Stimulated activated CD4-positive, alpha-beta T cell treated with anti-CD3 and anti-CD28 coated beads, Interleukin-12 subunit alpha, Interleukin-12 subunit beta, amount 100 ng/mL, for 4 hours (primary cell): ENCODE data around the gene EIF1.
"Not testable (repeated sequence)": the region's sequence is repeated elsewhere in the genome, so short reads cannot be mapped to it uniquely, and the experiment has no call there.

Source experiments
- DNase-seq: peaks from one replicate; pipeline ENCODE4 v3.0.0-alpha.2; 2020

EIF1 gene

GRCh38 chr17:41656249-41657023 lies 32.2 kb upstream of the EIF1 start:
- no peak for DNase-seq

GRCh38 chr17:41657176-41657754 lies 31.4 kb upstream of the EIF1 start:
- DNase-seq = no peak

DNA sequence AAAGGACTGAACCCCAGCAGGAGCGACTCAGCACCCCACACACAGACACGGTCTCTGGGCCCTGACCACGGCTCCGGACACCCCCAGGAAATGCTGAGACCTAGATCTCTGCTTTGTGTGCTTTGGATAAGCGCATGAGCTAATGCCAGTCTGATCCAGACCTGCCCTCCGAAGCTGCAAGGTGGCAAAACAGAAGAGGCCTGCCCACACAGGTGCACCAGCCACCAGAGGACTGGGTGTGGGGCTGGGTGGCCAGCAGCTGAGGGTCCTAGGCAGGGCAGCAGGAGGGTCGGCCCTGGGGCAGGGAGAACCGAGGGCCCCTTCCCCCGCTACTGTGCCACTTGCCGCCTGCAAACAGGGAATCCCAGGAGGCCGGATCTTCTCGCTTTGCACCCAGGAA lies 30.7 kb upstream of the EIF1 start:
- DNase-seq = no peak

GRCh38 chr17:41658846-41659245 lies 29.8 kb upstream of the EIF1 start:
- DNase-seq = no peak

DNA sequence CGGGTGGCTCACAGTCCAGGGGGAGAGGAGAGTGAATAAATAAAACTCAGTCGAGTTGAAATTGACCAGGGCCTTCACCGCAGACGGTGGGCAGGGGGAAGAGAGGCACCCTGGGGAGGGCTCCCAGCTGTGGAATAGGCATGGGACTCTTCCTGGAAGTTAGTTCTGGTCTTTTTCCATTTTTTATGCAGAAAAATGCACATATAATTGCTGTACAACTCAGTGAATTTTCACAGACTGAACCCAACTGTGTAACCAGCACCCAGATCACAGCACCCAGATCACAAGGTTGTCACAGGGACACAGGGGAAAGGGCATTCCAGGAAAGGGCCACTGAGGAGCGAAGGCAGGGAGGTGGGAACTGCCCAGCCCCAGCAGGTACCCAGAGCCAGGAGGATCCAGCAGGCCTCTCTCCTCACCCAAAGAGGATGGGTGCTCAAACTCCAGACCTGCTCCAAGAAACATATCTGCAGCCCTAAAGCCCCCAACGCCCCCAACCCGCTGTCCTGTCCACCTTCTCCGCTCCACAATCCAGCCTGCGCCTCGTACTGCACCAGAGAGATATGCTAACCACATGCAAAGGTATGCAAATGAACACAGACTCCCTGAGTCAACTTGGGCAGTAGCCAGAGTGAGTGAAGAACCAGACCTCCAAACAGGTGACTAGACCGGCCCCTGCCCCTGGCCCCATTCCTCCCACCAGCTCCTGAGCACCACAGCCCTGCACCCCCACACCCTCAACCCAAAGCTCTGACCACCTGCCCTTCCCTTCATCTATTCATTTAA lies 29.1 kb upstream of the EIF1 start:
- DNase-seq = no peak

- no peak for DNase-seq
These were observed 28.4 kb upstream of the EIF1 start for GRCh38 chr17:41660221-41660711.

DNA sequence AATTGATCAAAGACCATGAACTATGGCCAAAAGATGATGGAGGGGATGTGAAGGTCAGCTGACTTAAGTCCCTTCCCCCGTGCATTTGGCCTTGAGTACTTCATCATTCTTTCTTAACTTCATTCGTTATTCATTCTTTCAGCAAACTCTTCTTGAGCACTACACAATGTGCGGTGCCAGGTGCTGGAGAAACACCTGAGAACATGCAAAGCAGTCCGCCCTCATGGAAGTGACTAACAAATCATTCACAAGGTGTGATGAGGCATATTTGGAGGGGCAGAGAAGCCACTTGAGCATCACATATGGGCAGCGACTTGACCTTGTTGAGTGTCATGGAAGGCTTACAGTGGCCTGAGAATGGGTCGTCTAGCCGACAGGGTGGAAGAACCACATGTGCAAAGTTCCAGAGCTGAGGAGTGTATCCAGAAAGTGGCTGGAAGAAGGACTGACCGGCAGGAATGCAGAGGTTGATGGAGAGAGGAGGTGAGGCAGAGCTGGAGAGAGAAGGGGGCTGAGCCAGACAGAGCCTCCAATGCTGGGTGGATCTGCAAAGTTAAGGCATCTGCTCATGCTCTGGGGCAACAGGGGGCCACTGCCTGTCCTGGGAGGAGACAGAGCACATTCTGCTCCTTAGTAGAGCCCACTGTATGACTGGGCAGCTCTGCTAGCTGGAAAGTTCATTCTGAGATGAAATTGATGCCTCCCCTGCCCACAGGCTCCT lies 25.1 kb upstream of the EIF1 start:
- no peak for DNase-seq

DNA sequence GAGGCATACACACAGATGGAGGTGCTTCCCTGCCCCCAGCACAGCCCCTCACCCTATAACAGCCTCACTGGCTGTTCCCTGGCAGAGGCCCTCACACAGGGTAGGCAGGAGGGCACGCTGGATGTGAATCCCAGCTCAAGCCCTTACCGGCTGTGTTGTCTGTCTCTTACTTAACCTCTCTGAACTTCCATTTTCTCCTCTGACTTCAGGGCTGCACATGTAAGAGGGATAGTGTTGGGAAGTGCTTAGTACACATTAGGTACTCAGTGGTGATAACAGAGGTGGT lies 24.6 kb upstream of the EIF1 start:
- DNase-seq = no peak

- DNase-seq = no peak
These were observed 23.8 kb upstream of the EIF1 start for GRCh38 chr17:41664587-41665565.

- DNase-seq = peak; percentile 92
These were observed 23.0 kb upstream of the EIF1 start for GRCh38 chr17:41665566-41666236.

DNA sequence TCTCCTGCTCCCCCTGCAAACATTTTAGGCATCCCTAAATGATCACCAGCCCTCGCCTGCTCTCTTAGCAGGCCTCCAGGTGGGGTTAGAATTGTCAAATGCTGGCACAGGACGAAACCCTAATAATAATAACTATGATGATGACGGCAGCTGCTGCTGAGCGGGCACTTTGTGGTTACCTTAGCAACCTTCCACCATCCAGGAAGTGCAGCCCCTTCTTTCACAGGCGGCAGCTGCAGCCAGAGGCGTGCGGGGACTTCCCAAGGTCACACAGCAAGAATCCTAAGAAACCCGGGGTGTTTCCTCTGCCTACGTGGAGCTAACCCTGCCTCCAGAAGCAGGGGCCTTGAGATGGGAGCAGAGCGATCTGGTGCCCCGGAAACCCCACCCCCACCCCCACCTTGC lies 22.4 kb upstream of the EIF1 start:
- DNase-seq = peak; percentile 65

DNA sequence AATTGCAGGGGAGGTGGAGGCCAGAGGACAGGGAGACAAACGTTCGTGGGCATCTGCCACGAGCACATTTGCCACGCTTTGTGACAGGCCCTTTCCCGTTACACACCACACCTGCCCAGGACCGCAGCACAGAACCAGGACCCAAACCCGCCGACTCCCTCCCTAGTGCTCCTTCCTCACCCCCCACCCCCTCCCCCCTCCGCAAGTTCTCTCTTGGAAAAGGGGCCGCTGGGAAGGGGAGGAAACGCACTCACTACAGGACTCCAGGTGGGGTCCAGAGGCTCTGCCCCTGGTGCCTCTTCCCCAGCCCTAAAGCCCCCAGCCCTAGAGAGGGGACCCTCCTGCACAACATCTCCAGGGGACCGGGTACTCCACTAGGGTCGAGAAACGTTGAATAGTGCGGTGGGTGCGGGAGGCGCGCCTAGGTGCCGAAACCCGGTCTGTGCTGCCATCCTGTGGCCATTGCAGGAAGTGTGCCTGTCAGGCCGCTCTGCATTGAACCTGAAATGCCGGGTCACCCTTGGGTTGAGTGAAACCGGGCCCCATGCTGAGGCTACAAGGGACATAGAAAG lies 21.9 kb upstream of the EIF1 start:
- DNase-seq = peak; percentile 88

DNA sequence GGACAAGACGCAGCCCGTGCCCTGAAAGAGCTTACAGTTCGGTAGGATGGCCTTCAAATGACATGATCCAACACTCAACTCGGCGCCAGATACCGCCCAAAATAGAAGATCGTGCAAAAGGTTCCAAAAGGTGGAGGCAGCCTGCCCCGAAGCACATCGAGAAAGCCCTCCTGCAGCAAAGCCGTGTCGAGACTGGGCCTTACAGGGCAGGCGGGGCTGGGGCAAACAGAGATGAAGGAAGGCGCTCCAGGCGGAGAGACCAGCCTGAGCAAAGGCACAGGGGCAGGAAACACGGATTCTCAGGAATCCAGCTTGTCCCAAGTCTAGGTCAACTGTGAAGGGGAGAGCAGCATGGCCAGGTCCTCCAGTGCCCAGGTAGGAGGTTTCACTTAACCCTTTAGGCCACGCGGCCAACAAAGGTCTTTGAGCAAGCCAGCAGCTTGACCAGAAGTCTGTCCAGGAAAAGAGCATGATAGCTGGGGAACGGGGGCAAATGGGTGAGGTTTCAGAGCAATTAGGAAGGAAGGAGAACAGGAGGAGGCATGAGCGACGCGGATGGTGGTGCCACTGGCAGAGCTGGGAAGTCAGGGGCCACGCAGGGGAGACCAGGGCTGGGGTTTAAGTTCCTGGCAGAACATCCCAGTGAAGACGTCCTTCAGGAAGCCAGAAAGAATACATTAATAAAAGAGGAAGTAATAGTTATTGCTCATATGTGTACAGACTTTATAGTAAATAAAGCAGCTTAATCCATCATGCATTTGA lies 21.2 kb upstream of the EIF1 start:
- DNase-seq = no peak

GRCh38 chr17:41672153-41672552 lies 16.5 kb upstream of the EIF1 start:
- DNase-seq = no peak

DNA sequence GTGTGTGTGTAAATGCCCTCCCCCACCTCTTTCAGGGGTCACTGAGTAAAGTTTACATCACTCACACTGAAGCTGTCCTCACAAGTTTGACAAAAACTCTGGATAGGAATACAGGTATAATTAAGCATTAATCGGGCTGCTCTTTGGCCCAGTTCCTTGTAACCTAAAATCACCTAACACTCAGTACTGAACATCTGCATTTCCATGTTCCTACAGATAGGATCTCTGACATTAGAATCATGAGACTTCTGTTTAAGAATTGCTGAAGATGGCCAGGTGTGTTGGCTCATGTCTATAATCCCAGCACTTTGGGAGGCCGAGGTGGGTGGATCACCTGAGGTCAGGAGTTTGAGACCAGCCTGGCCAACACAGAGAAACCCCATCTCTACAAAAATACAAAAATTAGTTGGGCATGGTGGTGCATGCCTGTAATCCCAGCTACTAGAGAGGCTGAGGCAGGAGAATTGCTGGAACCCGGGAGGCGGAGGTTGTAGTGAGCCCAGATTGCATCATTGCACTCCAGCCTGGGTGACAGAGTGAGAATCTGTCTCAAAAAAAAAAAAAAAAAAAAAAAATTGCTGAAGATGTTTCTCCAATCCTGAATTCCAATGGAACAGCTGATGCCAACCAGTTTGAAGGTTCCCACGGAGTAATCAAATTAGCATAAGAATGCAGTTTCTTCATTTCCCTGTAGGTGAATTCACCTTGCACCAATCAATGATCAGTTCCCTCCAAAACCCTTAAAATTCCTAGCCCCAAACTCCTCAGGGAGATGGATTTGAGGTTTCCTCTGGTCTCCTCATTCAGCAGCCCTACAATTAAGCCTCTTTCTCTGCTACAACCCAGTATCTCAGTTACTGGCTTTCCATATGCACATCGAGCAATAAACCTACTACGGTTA lies 13.3 kb upstream of the EIF1 start:
- not testable (repeated sequence) for DNase-seq

- DNase-seq = no peak
These were observed 12.6 kb upstream of the EIF1 start for GRCh38 chr17:41676058-41676419.

GRCh38 chr17:41678411-41678906 lies 10.2 kb upstream of the EIF1 start:
- DNase-seq = no peak

DNA sequence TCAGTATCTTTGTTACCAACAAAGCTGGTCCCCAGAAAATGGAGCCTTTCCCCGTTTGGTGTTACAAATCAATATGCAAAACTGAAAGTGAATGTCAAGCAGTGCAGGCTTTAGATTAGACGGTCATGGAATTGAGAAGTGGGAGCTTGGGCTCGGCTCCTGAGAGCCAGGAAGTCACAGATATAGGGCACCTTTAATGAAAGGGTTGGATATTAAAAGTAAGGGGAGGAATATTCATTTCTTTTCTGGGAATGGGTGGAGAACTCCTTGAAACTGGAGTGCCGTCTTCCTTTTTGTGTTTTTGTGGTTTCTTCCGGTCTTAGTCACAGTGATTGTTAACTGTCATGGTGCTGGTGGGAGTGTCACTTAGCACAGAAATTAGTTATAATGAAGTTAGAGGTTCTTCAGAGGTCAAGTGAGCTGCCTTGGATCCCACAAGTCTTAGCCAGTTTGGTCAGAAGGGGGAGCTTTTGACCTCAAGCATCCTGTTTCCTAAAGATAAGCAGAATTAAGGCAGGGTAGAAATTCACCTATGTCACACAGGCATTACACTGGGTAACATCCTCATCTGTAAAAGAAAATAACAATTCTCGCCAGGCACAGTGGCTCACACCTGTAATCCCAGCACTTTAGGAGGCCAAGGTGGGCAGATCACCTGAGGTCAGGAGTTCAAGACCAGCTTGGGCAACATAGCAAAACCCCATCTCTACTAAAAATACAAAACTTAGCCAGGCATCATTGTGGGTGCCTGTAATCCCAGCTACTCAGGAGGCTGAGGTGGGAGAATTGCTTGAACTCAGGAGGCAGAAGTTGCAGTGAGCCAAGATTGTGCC lies 9.6 kb upstream of the EIF1 start:
- no peak for DNase-seq
